ENCODE results near the gene DOCK6.

Gene DOCK6

DNA sequence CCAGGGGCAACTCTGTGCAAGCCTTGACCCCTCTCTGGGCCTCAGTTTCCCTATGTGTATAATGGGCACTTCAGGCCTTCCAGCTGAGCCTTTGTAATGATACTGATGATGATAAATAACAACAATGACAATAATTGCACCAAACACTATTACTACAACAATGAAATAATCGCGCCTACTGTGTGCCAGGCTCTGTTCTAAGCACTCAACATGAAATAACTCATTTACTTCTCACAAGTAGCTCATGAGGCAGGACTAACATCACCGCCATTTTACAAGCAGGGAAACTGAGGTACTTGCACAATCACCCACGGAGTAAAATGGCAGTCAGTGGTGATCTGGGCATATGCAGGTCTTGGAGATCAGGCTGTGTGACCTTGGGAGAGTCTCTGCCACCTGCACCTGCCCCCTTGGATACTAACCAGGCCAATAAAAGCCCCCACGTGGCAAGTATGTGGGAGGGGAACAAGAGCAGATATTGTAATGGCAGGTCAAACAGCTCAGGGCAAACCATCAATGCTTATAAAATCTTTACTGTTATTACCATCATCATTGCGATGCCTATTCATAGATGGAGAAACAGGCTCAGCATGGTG is 23.4 kb downstream of the DOCK6 start:
- no peak overlapping the region for H3K27ac ChIP-seq
- H3K27me3 ChIP-seq (ENCODE audit: insufficient read depth, low read depth, severe bottlenecking): no peaks in the 10 kb centered on the region

DNA sequence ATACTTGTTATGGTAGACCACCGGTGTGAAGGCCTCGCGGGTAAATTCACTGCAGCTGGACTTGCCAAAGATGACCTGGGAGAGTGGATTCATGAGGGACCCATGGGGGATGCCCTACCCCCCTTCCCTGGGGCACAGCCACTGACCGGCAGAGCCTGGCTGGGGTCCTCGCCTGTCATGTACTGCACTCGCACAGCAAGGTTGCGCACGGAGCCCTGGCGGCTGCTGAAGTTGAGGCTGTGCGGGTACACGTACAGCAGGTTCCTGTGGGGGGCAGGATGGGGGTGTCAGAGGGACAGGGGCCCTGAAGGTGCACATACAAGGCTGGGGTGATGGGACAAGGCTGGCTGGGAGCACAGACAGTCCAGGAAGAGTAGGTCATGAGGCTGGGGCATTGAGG is 24.3 kb downstream of the DOCK6 start:
- H3K4me3 ChIP-seq (ENCODE audit: low read depth, low read length): no peak overlapping the region
- H3K36me3 ChIP-seq: no peaks in the 10 kb centered on the region; the same call in 1 of the 2 replicates
- DNase-seq: no peak
- H3K27ac ChIP-seq: no peak overlapping the region
- TF ChIP-seq, protein P1, sequence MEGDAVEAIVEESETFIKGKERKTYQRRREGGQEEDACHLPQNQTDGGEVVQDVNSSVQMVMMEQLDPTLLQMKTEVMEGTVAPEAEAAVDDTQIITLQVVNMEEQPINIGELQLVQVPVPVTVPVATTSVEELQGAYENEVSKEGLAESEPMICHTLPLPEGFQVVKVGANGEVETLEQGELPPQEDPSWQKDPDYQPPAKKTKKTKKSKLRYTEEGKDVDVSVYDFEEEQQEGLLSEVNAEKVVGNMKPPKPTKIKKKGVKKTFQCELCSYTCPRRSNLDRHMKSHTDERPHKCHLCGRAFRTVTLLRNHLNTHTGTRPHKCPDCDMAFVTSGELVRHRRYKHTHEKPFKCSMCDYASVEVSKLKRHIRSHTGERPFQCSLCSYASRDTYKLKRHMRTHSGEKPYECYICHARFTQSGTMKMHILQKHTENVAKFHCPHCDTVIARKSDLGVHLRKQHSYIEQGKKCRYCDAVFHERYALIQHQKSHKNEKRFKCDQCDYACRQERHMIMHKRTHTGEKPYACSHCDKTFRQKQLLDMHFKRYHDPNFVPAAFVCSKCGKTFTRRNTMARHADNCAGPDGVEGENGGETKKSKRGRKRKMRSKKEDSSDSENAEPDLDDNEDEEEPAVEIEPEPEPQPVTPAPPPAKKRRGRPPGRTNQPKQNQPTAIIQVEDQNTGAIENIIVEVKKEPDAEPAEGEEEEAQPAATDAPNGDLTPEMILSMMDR (IDR thresholded peaks at IDR 0.05; ENCODE audit: low read depth, low read length): no peak
- H3K27me3 ChIP-seq (ENCODE audit: insufficient read depth, low read depth, severe bottlenecking): no peaks in the 10 kb centered on the region
- H3K9me3 ChIP-seq (ENCODE audit: severe bottlenecking): no peaks in the 10 kb centered on the region

More for the DNA sequence above, 23.4 kb downstream of the DOCK6 start:
- Histone ChIP-seq H3K9me3 (ENCODE audit: severe bottlenecking) (no peaks in the 10 kb centered on the region), H3K36me3 (no peaks in the 10 kb centered on the region; the same call in 1 of the 2 replicates), H3K4me3 (ENCODE audit: low read depth, low read length) (no peak overlapping the region)
- DNase-seq: no peak
- TF ChIP-seq, protein P1 (IDR thresholded peaks at IDR 0.05; ENCODE audit: low read depth, low read length): no peak

DNA sequence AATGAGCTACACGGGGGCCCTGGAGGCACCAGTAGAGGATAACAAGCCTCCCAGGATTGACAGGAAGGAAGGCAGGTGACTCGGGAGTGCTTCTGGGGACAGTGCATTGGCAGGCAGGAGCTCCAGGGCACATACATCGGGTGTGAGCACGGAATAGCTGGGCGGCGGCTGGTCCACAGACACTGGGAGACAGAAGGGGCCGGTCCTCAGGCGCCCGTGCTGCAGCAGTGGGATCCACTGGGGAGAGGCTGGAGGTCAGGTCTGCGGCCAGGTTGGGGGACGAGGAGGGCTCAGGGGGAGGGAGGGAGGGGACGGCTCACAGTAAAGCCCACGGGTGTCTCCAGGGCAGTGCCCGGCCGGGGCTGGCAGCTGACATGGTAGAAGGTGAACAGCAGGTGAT is 25.0 kb downstream of the DOCK6 start:
- Histone ChIP-seq H3K9me3 (ENCODE audit: severe bottlenecking) (no peaks in the 10 kb centered on the region), H3K27ac (no peak overlapping the region), H3K36me3 (no peaks in the 10 kb centered on the region; the same call in 1 of the 2 replicates), H3K27me3 (ENCODE audit: insufficient read depth, low read depth, severe bottlenecking) (no peaks in the 10 kb centered on the region), H3K4me3 (ENCODE audit: low read depth, low read length) (no peak overlapping the region)
- DNase-seq: no peak
- TF ChIP-seq, protein P1 (IDR thresholded peaks at IDR 0.05; ENCODE audit: low read depth, low read length): no peak

DNA sequence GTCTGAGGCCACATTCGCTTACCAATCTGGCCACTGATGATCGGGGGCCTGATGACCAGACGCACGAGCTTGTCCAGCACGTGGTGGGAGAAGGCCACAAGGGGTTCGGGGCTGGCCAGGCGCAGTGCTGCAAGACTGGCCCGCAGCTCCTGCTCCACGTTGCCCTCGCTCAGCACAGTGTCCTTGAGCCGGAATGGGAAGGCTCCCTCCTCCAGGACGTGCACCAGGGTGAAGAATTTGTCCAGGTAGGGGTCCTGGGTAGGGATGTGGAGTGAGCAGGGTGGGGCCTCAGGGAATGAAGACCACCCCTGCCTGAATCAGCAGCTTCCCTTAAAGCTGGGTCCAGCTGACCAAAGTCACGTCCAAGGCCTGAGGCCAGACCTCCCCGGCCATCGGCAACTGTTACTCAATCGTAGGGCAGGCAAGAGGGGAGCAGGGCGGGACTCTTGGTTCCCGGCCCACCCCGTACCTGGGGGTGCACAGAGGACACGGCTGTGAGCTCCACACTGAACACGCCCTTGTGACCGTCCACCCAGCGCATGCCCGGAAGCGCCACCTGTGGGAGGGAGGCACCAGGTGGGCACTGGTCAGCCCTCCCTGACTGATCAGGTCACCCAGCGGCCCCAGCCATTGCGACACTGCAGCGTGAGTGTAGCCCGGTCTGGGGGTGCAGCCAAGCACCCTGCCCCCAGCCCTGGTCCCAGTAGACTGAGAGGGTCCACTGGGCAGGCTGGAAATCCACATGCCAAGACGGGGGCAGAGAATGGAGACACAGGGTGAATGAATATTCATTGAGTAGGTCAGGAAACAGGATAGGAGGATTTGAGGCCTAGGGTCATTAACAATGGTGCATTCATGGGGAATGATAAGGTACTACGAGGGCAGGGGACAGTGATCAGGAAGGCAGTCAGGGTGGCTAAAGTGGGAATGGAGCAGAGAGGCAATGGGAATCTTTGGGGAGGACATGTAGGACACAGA is 25.7 kb downstream of the DOCK6 start:
- H3K27ac ChIP-seq: no peak overlapping the region
- DNase-seq: no peak
- H3K36me3 ChIP-seq: no peaks in the 10 kb centered on the region; the same call in 1 of the 2 replicates
- no peaks in the 10 kb centered on the region for H3K27me3 ChIP-seq (ENCODE audit: insufficient read depth, low read depth, severe bottlenecking)
- TF ChIP-seq, protein P1 (IDR thresholded peaks at IDR 0.05; ENCODE audit: low read depth, low read length): no peak
- no peak overlapping the region for H3K4me3 ChIP-seq (ENCODE audit: low read depth, low read length)
- no peaks in the 10 kb centered on the region for H3K9me3 ChIP-seq (ENCODE audit: severe bottlenecking)

DNA sequence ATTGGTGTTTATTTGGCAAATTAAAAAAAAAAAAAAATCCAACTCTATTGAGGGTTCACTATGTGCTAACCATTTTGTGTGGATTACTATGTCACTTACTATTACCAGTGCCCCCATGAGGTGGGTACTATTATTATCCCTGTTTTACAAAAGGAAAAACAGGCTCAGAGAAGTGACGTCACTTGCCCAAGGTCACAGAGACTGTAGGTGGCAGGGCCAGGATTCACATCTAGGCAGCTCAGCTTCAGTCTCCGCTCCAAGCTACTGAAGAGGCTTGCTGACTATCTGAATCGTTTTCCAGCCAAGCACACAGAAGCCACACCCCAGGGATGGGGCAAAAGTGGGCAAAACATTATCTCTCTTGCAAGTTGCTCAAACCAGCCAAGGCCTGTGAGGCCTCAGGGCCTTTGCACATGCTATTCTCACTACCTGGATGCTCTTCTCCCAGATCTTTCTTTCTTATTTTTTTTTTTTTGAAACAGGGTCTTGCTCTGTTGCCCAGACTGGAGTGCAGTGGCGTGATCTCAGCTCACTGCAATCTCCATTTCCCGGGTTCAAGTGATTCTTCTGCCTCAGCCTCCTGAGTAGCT is 27.7 kb downstream of the DOCK6 start:
- Histone ChIP-seq H3K9me3 (ENCODE audit: severe bottlenecking) (no peaks in the 10 kb centered on the region), H3K36me3 (no peaks in the 10 kb centered on the region; the same call in 1 of the 2 replicates), H3K27me3 (ENCODE audit: insufficient read depth, low read depth, severe bottlenecking) (no peaks in the 10 kb centered on the region), H3K27ac (no peak overlapping the region), H3K4me3 (ENCODE audit: low read depth, low read length) (no peak overlapping the region)
- TF ChIP-seq, protein P1 (IDR thresholded peaks at IDR 0.05; ENCODE audit: low read depth, low read length): no peak
- no peak for DNase-seq
